ENCODE measurements around the gene DNAJC8. TPM values are rescaled to one million over a fixed set of nuclear protein-coding genes. Genes with fewer than 3 reads are reported as not detected.

Gene DNAJC8
- polyA plus RNA-seq, 1 of the 3 experiments (the other 2 are of a cell fraction) = 50.9 TPM

- peaks cover 13% of the 10 kb centered on the region for H3F3A ChIP-seq (replicated peaks; ENCODE audit: insufficient read depth)
- TF ChIP-seq EZH2phosphoT487 (IDR thresholded peaks at IDR 0.05; ENCODE audit: borderline replicate concordance, low read depth) (no peak), NFIC (IDR thresholded peaks at IDR 0.05; ENCODE audit: borderline replicate concordance) (no peak), PBX3 (IDR thresholded peaks at IDR 0.05) (no peak), POLR2AphosphoS5 (IDR thresholded peaks at IDR 0.05; ENCODE audit: low read depth, low read length) (no peak), GABPA (IDR thresholded peaks at IDR 0.05; ENCODE audit: low read depth) (no peak), FOSL2 (IDR thresholded peaks at IDR 0.05; ENCODE audit: borderline replicate concordance, low read depth) (no peak), SMC3 (IDR thresholded peaks at IDR 0.05; ENCODE audit: low read depth, low read length) (no peak), TAF1 (IDR thresholded peaks at IDR 0.05; ENCODE audit: borderline replicate concordance, low read depth, low read length) (no peak), YY1 (IDR thresholded peaks at IDR 0.05; ENCODE audit: low read depth) (no peak), MEF2A (IDR thresholded peaks at IDR 0.05; ENCODE audit: borderline replicate concordance, low read depth) (no peak), RXRA (IDR thresholded peaks at IDR 0.05; ENCODE audit: borderline replicate concordance, low read depth) (no peak)
- H3K9me3 ChIP-seq = no peaks in the 10 kb centered on the region
- no peak overlapping the region for H3K4me3 ChIP-seq (ENCODE audit: low read depth in 2 of 2, low read length in 1 of 2)
- ChIA-PET POLR2A (no interaction called here), CTCF (interaction anchor here (1.2 kb wide), 1 partner anchor 18 kb away, joined by 4 read pairs; no protein-coding TSS in a partner anchor)
- 94% methylated on average over 7 of the region's 7 CpGs for WGBS (ENCODE audit: low lambda C conversion rate)
- no peaks in the 10 kb centered on the region for H3K27me3 ChIP-seq (ENCODE audit: insufficient read depth)
- DNase-seq = no peak
- H2AFZ ChIP-seq (ENCODE audit: low read depth) = no peak overlapping the region
- H4K20me1 ChIP-seq (ENCODE audit: insufficient read depth) = peaks cover 12% of the 10 kb centered on the region; the same call in 1 of the 2 replicates
- H3K4me1 ChIP-seq (ENCODE audit: control insufficient read depth in 1 of 2, insufficient read depth in 2 of 2, low read depth in 1 of 2, low read length in 1 of 2) = no peaks in the 10 kb centered on the region
- H3K9ac ChIP-seq = no peak overlapping the region
- no peak overlapping the region for H3K27ac ChIP-seq (ENCODE audit: low read depth in 2 of 2, low read length in 1 of 2)
- H3K79me2 ChIP-seq (ENCODE audit: insufficient read depth) = peaks cover 4% of the 10 kb centered on the region; the same call in 1 of the 2 replicates
- H3K36me3 ChIP-seq (replicated peaks in 1 of 2; ENCODE audit: control insufficient read depth in 1 of 2, insufficient read depth in 2 of 2, low read length in 1 of 2) = peaks cover 49 to 52% of the 10 kb centered on the region in 2 experiments
- no peak overlapping the region for H3K4me2 ChIP-seq
- no peaks in the 10 kb centered on the region for H3K9me2 ChIP-seq
Measured at GRCh38 chr1:28279721-28280120, 46.9 kb upstream of the DNAJC8 start.

- Histone ChIP-seq H3K36me3 (replicated peaks in 1 of 2; ENCODE audit: control insufficient read depth in 1 of 2, insufficient read depth in 2 of 2, low read length in 1 of 2) (peaks cover 58 to 60% of the 10 kb centered on the region in 2 experiments), H2AFZ (ENCODE audit: low read depth) (no peak overlapping the region), H3F3A (replicated peaks; ENCODE audit: insufficient read depth) (peaks cover 11% of the 10 kb centered on the region), H3K27me3 (ENCODE audit: insufficient read depth) (no peaks in the 10 kb centered on the region), H3K9me2 (no peaks in the 10 kb centered on the region), H3K4me3 (ENCODE audit: low read depth in 2 of 2, low read length in 1 of 2) (no peak overlapping the region), H3K9ac (no peak overlapping the region), H3K27ac (ENCODE audit: low read depth in 2 of 2, low read length in 1 of 2) (no peak overlapping the region), H4K20me1 (ENCODE audit: insufficient read depth) (peaks cover 18% of the 10 kb centered on the region), H3K9me3 (no peaks in the 10 kb centered on the region), H3K4me1 (ENCODE audit: control insufficient read depth in 1 of 2, insufficient read depth in 2 of 2, low read depth in 1 of 2, low read length in 1 of 2) (no peaks in the 10 kb centered on the region), H3K79me2 (ENCODE audit: insufficient read depth) (peaks cover 7% of the 10 kb centered on the region; the same call in 1 of the 2 replicates), H3K4me2 (no peak overlapping the region)
- DNase-seq = no peak
- CTCF ChIA-PET = no interaction called here
- TF ChIP-seq ELF1 (IDR thresholded peaks at IDR 0.05) = no peak
- no peak for TF ChIP-seq MXI1 (IDR thresholded peaks at IDR 0.05; ENCODE audit: low read depth, low read length)
- no peak for TF ChIP-seq MAX (IDR thresholded peaks at IDR 0.05; ENCODE audit: low read depth)
- TF ChIP-seq GATA2 (CRISPR knock-in tag; IDR thresholded peaks at IDR 0.05) = no peak
- no peak for TF ChIP-seq SMC3 (IDR thresholded peaks at IDR 0.05; ENCODE audit: low read depth, low read length)
- no peak for TF ChIP-seq USF2 (IDR thresholded peaks at IDR 0.05; ENCODE audit: borderline replicate concordance, low read depth, low read length)
- TF ChIP-seq EP300 (IDR thresholded peaks at IDR 0.05; ENCODE audit: borderline replicate concordance in 1 of 2, low read depth in 1 of 2, low read length in 1 of 2) = no peak
- no peak for TF ChIP-seq FOSL2 (IDR thresholded peaks at IDR 0.05; ENCODE audit: borderline replicate concordance, low read depth)
- no peak for TF ChIP-seq GABPA (IDR thresholded peaks at IDR 0.05; ENCODE audit: low read depth)
- no peak for TF ChIP-seq EZH2phosphoT487 (IDR thresholded peaks at IDR 0.05; ENCODE audit: borderline replicate concordance, low read depth)
- WGBS (ENCODE audit: low lambda C conversion rate) = 90% methylated on average over 5 of the region's 5 CpGs
- POLR2A ChIA-PET = no interaction called here
Measured at GRCh38 chr1:28278763-28279162, 45.9 kb upstream of the DNAJC8 start.
